GM21737 (cell line): ENCODE data around the gene UBE2Q1.

Source experiments
- ATAC-seq: cut with Tn5 transposase; IDR thresholded peaks from one replicate; pipeline ENCODE4 v1.9.1; 2021; ENCODE audit warnings: mild to moderate bottlenecking, moderate library complexity; ENCODE audit not compliant: unreplicated experiment

Gene UBE2Q1

GRCh38 chr1:154512760-154513159 lies 45.7 kb downstream of the UBE2Q1 start:
- ATAC-seq: no peak

DNA sequence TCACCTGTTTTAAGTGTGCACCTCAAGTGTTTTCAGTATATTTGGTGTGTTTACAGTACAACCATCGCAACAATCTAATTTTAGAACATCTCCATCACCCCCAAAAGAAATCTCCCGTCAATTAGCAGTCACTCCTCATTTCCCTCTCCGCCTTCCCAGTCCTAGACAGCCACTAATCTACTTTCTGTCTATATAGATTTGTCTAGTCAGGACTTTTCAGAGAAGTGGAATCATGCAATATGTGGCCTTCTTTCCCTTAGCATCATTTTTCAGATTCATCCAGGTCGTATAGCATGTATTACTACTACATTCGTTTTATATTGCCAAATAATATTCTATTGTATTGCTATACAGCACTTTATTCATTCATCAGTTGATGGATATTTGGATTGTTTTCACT lies 54.6 kb downstream of the UBE2Q1 start:
- ATAC-seq: no peak

- ATAC-seq: no peak
Measured at GRCh38 chr1:154502744-154503115, 55.7 kb downstream of the UBE2Q1 start.

GRCh38 chr1:154502066-154502743 lies 56.3 kb downstream of the UBE2Q1 start, which contains the start of the genes SHE and TDRD10:
Gene SHE (minus strand): TSS chr1:154502412. CDS start chr1:154502026, 386 bp downstream.
Gene TDRD10 (plus strand): TSS chr1:154502219. CDS start chr1:154506904, 4,685 bp downstream.
- no peak for ATAC-seq

DNA sequence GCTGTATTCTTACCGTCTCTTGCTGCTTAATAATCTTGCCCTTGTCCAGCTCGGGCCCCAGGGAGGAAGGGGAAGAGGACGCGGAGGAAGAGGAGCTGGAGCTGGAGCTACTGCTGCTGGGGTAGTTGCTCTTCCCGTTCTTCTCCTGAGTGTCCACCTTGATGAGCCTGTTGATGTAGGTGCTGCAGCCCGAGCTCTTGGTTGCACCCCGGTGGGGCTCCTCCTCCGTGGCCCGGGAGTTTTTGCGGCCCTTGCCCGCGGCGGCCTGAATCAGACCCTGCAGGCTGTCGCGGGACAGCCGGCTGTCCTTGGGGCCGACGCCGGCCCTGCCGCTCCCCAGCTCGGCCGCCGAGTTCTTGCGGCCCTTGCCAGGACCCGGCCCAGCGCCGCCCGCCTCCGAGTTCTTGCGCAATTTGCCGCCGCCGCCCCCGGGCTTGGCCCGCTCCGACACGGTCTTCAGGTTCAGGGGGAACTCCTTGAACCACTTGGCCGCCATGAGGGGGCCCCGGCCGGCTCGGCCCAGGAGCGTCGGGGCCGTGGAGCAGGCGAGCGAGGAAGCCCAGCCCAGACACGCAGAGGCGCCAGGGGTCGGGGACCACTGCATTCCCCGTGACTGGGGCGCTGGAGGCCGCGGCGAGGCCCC lies 56.9 kb downstream of the UBE2Q1 start:
- no peak for ATAC-seq

GRCh38 chr1:154500533-154500932 lies 57.9 kb downstream of the UBE2Q1 start:
- no peak for ATAC-seq

DNA sequence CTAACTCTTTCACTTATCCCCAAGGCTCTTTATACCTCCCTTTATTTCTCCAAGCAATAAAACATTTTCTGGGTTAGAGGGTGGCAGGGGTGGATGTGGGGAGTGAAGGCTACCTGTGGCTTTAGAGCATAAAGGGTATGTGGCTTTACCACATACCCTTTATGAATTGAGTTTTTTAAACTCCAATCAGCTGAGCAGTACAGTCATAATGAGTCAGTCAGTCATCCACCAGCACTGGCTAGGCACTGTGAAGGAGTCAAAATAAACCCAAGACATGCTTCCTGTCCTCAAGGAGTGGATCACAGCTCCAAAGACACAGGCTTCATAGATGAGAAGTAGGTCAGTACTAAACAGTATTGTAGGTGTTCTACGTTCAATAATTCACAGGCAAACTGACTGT lies 59.0 kb downstream of the UBE2Q1 start:
- ATAC-seq: no peak
